GM19035 (cell line): ENCODE measurements around the gene ADAMTSL1.

Experiments used
- ATAC-seq: cut with Tn5 transposase; IDR thresholded peaks from one replicate; pipeline ENCODE4 v1.9.1; 2021; ENCODE audit not compliant: unreplicated experiment

The ADAMTSL1 gene

GRCh38 chr9:18658804-18659705, 185.1 kb downstream of the ADAMTSL1 start:
- no peak for ATAC-seq

- ATAC-seq: no peak
Observed at GRCh38 chr9:18660001-18660400, 186.0 kb downstream of the ADAMTSL1 start.

GRCh38 chr9:18662320-18662719, 188.4 kb downstream of the ADAMTSL1 start:
- ATAC-seq: no peak

GRCh38 chr9:18665947-18666346, 192.0 kb downstream of the ADAMTSL1 start:
- no peak for ATAC-seq

- no peak for ATAC-seq
Observed at GRCh38 chr9:18666348-18666747, 192.4 kb downstream of the ADAMTSL1 start.

GRCh38 chr9:18666986-18667772, 193.2 kb downstream of the ADAMTSL1 start:
- no peak for ATAC-seq

- no peak for ATAC-seq
Observed at GRCh38 chr9:18668944-18669343, 195.0 kb downstream of the ADAMTSL1 start.

- ATAC-seq: no peak
Observed at GRCh38 chr9:18672706-18673105, 198.8 kb downstream of the ADAMTSL1 start.

- no peak for ATAC-seq
Observed at GRCh38 chr9:18673179-18673578, 199.2 kb downstream of the ADAMTSL1 start.

- ATAC-seq: no peak
Observed at GRCh38 chr9:18675332-18675731, 201.4 kb downstream of the ADAMTSL1 start.

- ATAC-seq: no peak
Observed at GRCh38 chr9:18675973-18676372, 202.0 kb downstream of the ADAMTSL1 start.

- ATAC-seq: no peak
Observed at GRCh38 chr9:18676525-18676924, 202.6 kb downstream of the ADAMTSL1 start.

- no peak for ATAC-seq
Observed at GRCh38 chr9:18678821-18679590, 205.1 kb downstream of the ADAMTSL1 start.

- no peak for ATAC-seq
Observed at GRCh38 chr9:18682907-18683306, 209.0 kb downstream of the ADAMTSL1 start.

- ATAC-seq: no peak
Observed at GRCh38 chr9:18683312-18683711, 209.4 kb downstream of the ADAMTSL1 start.

GRCh38 chr9:18683851-18684250, 209.9 kb downstream of the ADAMTSL1 start:
- ATAC-seq: no peak

- no peak for ATAC-seq
Observed at GRCh38 chr9:18684593-18685317, 210.8 kb downstream of the ADAMTSL1 start.

GRCh38 chr9:18688581-18689565, 214.9 kb downstream of the ADAMTSL1 start:
- ATAC-seq: no peak

GRCh38 chr9:18689921-18690320, 216.0 kb downstream of the ADAMTSL1 start:
- no peak for ATAC-seq
